CD14-positive monocyte (primary cell): ENCODE measurements around the gene TMEM30B. TPM values are rescaled to one million over a fixed set of nuclear protein-coding genes. Genes with fewer than 3 reads are reported as not detected.

ENCODE experiments used
- DNase-seq, 3 donors: peaks; one replicate each; pipeline ENCODE4 v3.0.0-alpha.2; 2011 to 2022
- H2AFZ ChIP-seq: 2 replicates; pipeline ENCODE4 v1.6.0; 2012; ENCODE audit warnings: mild to moderate bottlenecking, low read depth, low read length, inconsistent platforms; ENCODE audit not compliant: insufficient read depth, poor library complexity, severe bottlenecking
- H3K27ac ChIP-seq, 2 donors: 1 replicate in 1 of 2; 2 replicates in 1 of 2; pipeline ENCODE4 v1.5.1; 2012 to 2013; ENCODE audit warnings: low read length in 2 of 2, control low read depth in 1 of 2, inconsistent platforms in 1 of 2, low read depth in 1 of 2, mild to moderate bottlenecking in 1 of 2
- H3K27me3 ChIP-seq, 2 donors: one replicate each; pipeline versions ENCODE4 v1.6.0 to v1.6.1; 2011 to 2013; ENCODE audit warnings: low read length in 2 of 2; ENCODE audit not compliant: control insufficient read depth in 2 of 2, insufficient read depth in 2 of 2
- H3K36me3 ChIP-seq, 2 donors: replicated peaks in 1 of 2; 1 replicate in 1 of 2; 2 replicates in 1 of 2; pipeline versions ENCODE4 v1.5.1 to v1.6.1; 2012 to 2013; ENCODE audit warnings: low read length in 2 of 2, control low read depth in 1 of 2, inconsistent platforms in 1 of 2, mild to moderate bottlenecking in 1 of 2; ENCODE audit not compliant: insufficient read depth in 2 of 2, control insufficient read depth in 1 of 2
- H3K4me1 ChIP-seq, 2 donors: 1 replicate in 1 of 2; 2 replicates in 1 of 2; pipeline versions ENCODE4 v1.5.1 to v1.6.1; 2012 to 2013; ENCODE audit warnings: low read length in 2 of 2, control low read depth in 1 of 2, inconsistent platforms in 1 of 2, mild to moderate bottlenecking in 1 of 2, moderate library complexity in 1 of 2; ENCODE audit not compliant: insufficient read depth in 2 of 2, control insufficient read depth in 1 of 2
- H3K4me2 ChIP-seq: replicated peaks from 2 replicates; pipeline ENCODE3; 2012; ENCODE audit warnings: low read length, moderate library complexity, mild to moderate bottlenecking; ENCODE audit not compliant: poor library complexity, severe bottlenecking; ENCODE audit errors: extremely low read depth
- H3K4me3 ChIP-seq, 3 experiments: fragments of 200-600 bp in 1 of 3; sonication (generic) in 1 of 3; replicated peaks in 1 of 3; 1 replicate in 2 of 3; 2 replicates in 1 of 3; pipeline ENCODE4 v1.5.1; 2011 to 2013; ENCODE audit warnings: low read length in 3 of 3, mild to moderate bottlenecking in 3 of 3, control low read depth in 2 of 3, low read depth in 2 of 3, inconsistent platforms in 1 of 3, moderate library complexity in 1 of 3
- H3K79me2 ChIP-seq: 2 replicates; pipeline ENCODE4 v1.6.0; 2012; ENCODE audit warnings: mild to moderate bottlenecking, control low read depth, inconsistent platforms, low read length, moderate library complexity; ENCODE audit not compliant: insufficient read depth
- H3K9ac ChIP-seq: 2 replicates; pipeline ENCODE4 v1.6.0; 2017; ENCODE audit warnings: low read length, mild to moderate bottlenecking; ENCODE audit not compliant: insufficient read depth, poor library complexity, severe bottlenecking
- H3K9me3 ChIP-seq, 2 donors: replicated peaks in 1 of 2; 1 replicate in 1 of 2; 2 replicates in 1 of 2; pipeline versions ENCODE4 v1.5.1 to v1.6.1; 2012 to 2013; ENCODE audit warnings: low read length in 2 of 2, control low read depth in 1 of 2; ENCODE audit not compliant: control insufficient read depth in 1 of 2, insufficient read depth in 1 of 2
- H4K20me1 ChIP-seq: 2 replicates; pipeline ENCODE4 v1.6.0; 2012; ENCODE audit warnings: mild to moderate bottlenecking, low read length, control low read depth, moderate library complexity; ENCODE audit not compliant: insufficient read depth
- H3K27ac Mint-ChIP-seq, 7 donors: one replicate each; pipeline ENCODE4 v1.8.0; 2020; ENCODE audit warnings: mild to moderate bottlenecking in 7 of 7, mixed read lengths in 7 of 7, moderate library complexity in 6 of 7, inconsistent platforms in 2 of 7
- H3K27me3 Mint-ChIP-seq, 3 donors: one replicate each; pipeline ENCODE4 v1.8.0; 2021 to 2022; ENCODE audit warnings: low read depth in 3 of 3, mild to moderate bottlenecking in 3 of 3, mixed read lengths in 3 of 3, moderate library complexity in 3 of 3, inconsistent platforms in 1 of 3
- H3K36me3 Mint-ChIP-seq, 2 donors: one replicate each; pipeline ENCODE4 v1.8.0; 2020; ENCODE audit warnings: mixed read lengths in 2 of 2, inconsistent platforms in 1 of 2, mild to moderate bottlenecking in 1 of 2
- H3K4me1 Mint-ChIP-seq: one replicate; pipeline ENCODE4 v1.8.0; 2020; ENCODE audit warnings: mild to moderate bottlenecking, mixed read lengths
- H3K4me3 Mint-ChIP-seq, 2 donors: one replicate each; pipeline ENCODE4 v1.8.0; 2020; ENCODE audit warnings: mild to moderate bottlenecking in 2 of 2, mixed read lengths in 2 of 2, moderate library complexity in 1 of 2
- H3K9me3 Mint-ChIP-seq, 7 donors: one replicate each; pipeline ENCODE4 v1.8.0; 2020 to 2022; ENCODE audit warnings: mixed read lengths in 7 of 7, mild to moderate bottlenecking in 6 of 7, moderate library complexity in 6 of 7, inconsistent platforms in 2 of 7
- CTCF ChIP-seq: fragments of 200-600 bp; IDR thresholded peaks from one replicate; pipeline ENCODE4 v1.8.0; 2022; ENCODE audit warnings: antibody characterized with exemption, mild to moderate bottlenecking
- WGBS: methylation state at CpG from one replicate; pipeline ENCODE4 v1.1.5; 2013; ENCODE audit warnings: missing lambda C conversion rate; ENCODE audit not compliant: insufficient coverage; 5-methylcytosine and 5-hydroxymethylcytosine counted together
- intact Hi-C, 2 donors: fragments of 100-400 bp; cut with micrococcal nuclease; formaldehyde crosslinking; loops; one replicate each; pipeline versions ENCODE4 v1.15.0 to v1.15.1; 2023
- polyA plus RNA-seq, 3 donors: library from polyadenylated mRNA; depleted of rRNA in 1 of 3; unstranded in 2 of 3; stranded (reverse) in 1 of 3; fragments of 300-500 nt in 2 of 3; fragments of >200 nt in 1 of 3; fragmentation: Illumina TruSeq in 2 of 3; gene quantifications; 1 replicate in 2 of 3; 2 replicates in 1 of 3; pipeline ENCODE4 v1.2.3, GENCODE V29; 2012 to 2021

TMEM30B gene
- polyA plus RNA-seq, 3 donors, result not detected

- H3K36me3 Mint-ChIP-seq, result no peaks in the 10 kb centered on the region
- H3K9ac ChIP-seq, result no peak overlapping the region
- peaks cover 52 to 79% of the 10 kb centered on the region in 2 donors for H3K27me3 ChIP-seq
- H3K27me3 Mint-ChIP-seq, result peaks cover 49 to 67% (median 54%) of the 10 kb centered on the region in 3 donors
- H3K27ac ChIP-seq, result no peak overlapping the region
- H3K4me1 Mint-ChIP-seq, result peaks cover 24% of the 10 kb centered on the region
- H3K79me2 ChIP-seq, result no peaks in the 10 kb centered on the region
- no peak overlapping the region for H3K4me3 ChIP-seq
- peaks cover 0 to 12% (median 0%) of the 10 kb centered on the region in 7 donors for H3K9me3 Mint-ChIP-seq
- peaks cover 14 to 15% of the 10 kb centered on the region in 2 donors for H3K4me1 ChIP-seq
- H4K20me1 ChIP-seq, result no peaks in the 10 kb centered on the region
- no peak overlapping the region for H2AFZ ChIP-seq
- H3K4me3 Mint-ChIP-seq, result peak overlapping the region in 1 of 2 donors; percentile 16
- no peaks in the 10 kb centered on the region for H3K36me3 ChIP-seq
- no peak overlapping the region for H3K27ac Mint-ChIP-seq
- peaks cover 3 to 9% of the 10 kb centered on the region in 2 donors for H3K9me3 ChIP-seq
- TF ChIP-seq CTCF, result no peak
- no peak for DNase-seq
- WGBS, result no CpG with 5 or more reads among the region's 2 CpGs
- H3K4me2 ChIP-seq, result no peak overlapping the region
- intact Hi-C loops, result no loop called here
These were observed 1.6 kb upstream of the TMEM30B start for GRCh38 chr14:61282746-61283145.

- Mint-ChIP-seq H3K4me3 (peak overlapping the region in 1 of 2 donors; percentile 59), H3K9me3 (peaks cover 0 to 12% (median 0%) of the 10 kb centered on the region in 7 donors), H3K27ac (no peak overlapping the region), H3K36me3 (no peaks in the 10 kb centered on the region), H3K27me3 (peaks cover 50 to 71% (median 54%) of the 10 kb centered on the region in 3 donors), H3K4me1 (peaks cover 21% of the 10 kb centered on the region)
- Histone ChIP-seq H3K4me2 (no peak overlapping the region), H3K27me3 (peaks cover 53 to 84% of the 10 kb centered on the region in 2 donors), H3K27ac (no peak overlapping the region), H3K9me3 (peaks cover 3 to 9% of the 10 kb centered on the region in 2 donors), H3K4me3 (no peak overlapping the region), H3K36me3 (no peaks in the 10 kb centered on the region), H3K9ac (no peak overlapping the region), H3K79me2 (no peaks in the 10 kb centered on the region), H4K20me1 (no peaks in the 10 kb centered on the region), H2AFZ (no peak overlapping the region), H3K4me1 (peaks cover 14 to 15% of the 10 kb centered on the region in 2 donors)
- 83% methylated on average over 1 of the region's 1 CpG for WGBS
- DNase-seq, result no peak
- no peak for TF ChIP-seq CTCF
- intact Hi-C loops, result no loop called here
These were observed 774 bp upstream of the TMEM30B start for GRCh38 chr14:61281948-61282275.
